ENCODE measurements around the gene BSDC1. TPM values are rescaled to one million over a fixed set of nuclear protein-coding genes. Genes with fewer than 3 reads are reported as not detected.
"Not testable (repeated sequence)": the region's sequence is repeated elsewhere in the genome, so short reads cannot be mapped to it uniquely, and the experiment has no call there.

Gene BSDC1
- total RNA-seq, 1 donor from 2014 or later = 38.6 TPM

DNA sequence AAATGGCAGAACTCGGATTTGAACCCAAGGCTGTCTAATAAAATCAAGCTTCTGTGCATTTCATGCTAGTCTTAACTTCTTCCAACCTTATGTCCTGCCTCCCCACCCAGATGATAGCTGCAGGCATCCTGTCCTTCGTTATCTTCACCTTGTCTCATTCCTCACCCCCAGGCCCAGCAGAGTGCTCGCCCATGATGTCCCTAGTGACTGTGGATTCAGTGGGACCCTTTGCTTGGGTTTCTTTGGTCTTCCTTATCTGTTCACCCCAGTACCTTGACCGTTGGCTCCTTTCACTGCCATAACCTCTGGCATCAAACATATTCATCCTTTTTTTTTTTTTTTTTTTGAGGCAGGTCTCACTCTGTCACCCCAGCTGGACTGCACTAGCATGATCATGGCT, 5.6 kb upstream of the BSDC1 start:
- TF ChIP-seq, protein P1, sequence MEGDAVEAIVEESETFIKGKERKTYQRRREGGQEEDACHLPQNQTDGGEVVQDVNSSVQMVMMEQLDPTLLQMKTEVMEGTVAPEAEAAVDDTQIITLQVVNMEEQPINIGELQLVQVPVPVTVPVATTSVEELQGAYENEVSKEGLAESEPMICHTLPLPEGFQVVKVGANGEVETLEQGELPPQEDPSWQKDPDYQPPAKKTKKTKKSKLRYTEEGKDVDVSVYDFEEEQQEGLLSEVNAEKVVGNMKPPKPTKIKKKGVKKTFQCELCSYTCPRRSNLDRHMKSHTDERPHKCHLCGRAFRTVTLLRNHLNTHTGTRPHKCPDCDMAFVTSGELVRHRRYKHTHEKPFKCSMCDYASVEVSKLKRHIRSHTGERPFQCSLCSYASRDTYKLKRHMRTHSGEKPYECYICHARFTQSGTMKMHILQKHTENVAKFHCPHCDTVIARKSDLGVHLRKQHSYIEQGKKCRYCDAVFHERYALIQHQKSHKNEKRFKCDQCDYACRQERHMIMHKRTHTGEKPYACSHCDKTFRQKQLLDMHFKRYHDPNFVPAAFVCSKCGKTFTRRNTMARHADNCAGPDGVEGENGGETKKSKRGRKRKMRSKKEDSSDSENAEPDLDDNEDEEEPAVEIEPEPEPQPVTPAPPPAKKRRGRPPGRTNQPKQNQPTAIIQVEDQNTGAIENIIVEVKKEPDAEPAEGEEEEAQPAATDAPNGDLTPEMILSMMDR (conservative IDR thresholded peaks at IDR 0.05) = no peak
- H3K36me3 Mint-ChIP-seq (ENCODE audit: low read depth) = no peaks in the 10 kb centered on the region
- H3K27me3 Mint-ChIP-seq (ENCODE audit: low read depth) = no peaks in the 10 kb centered on the region
- peak overlapping the region; percentile 3 for H3K4me3 Mint-ChIP-seq
- DNase-seq (ENCODE audit: low read depth, low spot score) = no peak
- no peak overlapping the region for H3K27ac Mint-ChIP-seq (ENCODE audit: unreplicated experiment)
- peaks cover 8% of the 10 kb centered on the region for H3K4me1 Mint-ChIP-seq
- H3K9me3 Mint-ChIP-seq = no peaks in the 10 kb centered on the region

DNA sequence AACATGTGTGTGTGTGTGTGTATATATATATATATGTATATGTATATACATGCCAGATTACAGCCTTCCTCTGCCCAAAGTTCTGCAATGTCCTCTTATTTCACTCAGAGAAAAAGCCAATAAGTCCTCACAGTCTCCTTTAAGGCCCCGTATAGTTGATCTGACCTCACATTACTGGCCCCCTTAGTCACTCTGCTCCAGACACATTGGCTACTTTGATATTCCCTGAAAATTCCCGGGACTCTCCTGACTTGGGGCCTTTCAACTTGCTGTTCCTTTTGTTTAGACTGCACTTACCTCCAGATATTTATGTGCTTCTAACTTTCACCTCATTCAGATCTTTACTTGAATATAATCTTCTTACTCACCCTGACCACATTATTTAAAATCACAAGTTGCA, 4.2 kb upstream of the BSDC1 start:
- no peak overlapping the region for H3K27ac Mint-ChIP-seq (ENCODE audit: unreplicated experiment)
- no peaks in the 10 kb centered on the region for H3K36me3 Mint-ChIP-seq (ENCODE audit: low read depth)
- H3K27me3 Mint-ChIP-seq (ENCODE audit: low read depth) = no peaks in the 10 kb centered on the region
- TF ChIP-seq, protein P1 (conservative IDR thresholded peaks at IDR 0.05) = no peak
- peak overlapping the region; percentile 68 for H3K4me3 Mint-ChIP-seq
- H3K4me1 Mint-ChIP-seq = peaks cover 21% of the 10 kb centered on the region
- DNase-seq (ENCODE audit: low read depth, low spot score) = no peak
- no peaks in the 10 kb centered on the region for H3K9me3 Mint-ChIP-seq

DNA sequence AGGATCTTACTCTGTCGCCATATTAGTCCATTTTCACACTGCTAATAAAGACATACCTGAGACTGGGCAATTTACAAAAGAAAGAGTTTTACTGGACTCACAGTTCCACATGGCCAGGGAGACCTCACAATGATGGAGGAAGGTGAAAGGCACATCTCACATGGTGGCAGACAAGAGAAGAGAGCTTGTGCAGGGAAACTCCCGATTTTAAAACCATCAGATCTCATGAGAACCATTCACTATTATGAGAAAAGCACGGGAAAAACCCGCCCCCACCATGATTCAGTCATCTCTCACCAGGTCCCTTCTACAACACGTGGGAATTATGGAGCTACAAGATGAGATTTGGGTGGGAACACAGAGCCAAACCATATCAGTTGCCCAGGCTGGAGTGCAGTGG, 2.3 kb upstream of the BSDC1 start:
- peaks cover 25% of the 10 kb centered on the region for H3K4me1 Mint-ChIP-seq
- not testable (repeated sequence) for H3K27ac Mint-ChIP-seq (ENCODE audit: unreplicated experiment); H3K4me3 Mint-ChIP-seq; H3K27me3 Mint-ChIP-seq (ENCODE audit: low read depth); DNase-seq (ENCODE audit: low read depth, low spot score); H3K36me3 Mint-ChIP-seq (ENCODE audit: low read depth); H3K9me3 Mint-ChIP-seq

DNA sequence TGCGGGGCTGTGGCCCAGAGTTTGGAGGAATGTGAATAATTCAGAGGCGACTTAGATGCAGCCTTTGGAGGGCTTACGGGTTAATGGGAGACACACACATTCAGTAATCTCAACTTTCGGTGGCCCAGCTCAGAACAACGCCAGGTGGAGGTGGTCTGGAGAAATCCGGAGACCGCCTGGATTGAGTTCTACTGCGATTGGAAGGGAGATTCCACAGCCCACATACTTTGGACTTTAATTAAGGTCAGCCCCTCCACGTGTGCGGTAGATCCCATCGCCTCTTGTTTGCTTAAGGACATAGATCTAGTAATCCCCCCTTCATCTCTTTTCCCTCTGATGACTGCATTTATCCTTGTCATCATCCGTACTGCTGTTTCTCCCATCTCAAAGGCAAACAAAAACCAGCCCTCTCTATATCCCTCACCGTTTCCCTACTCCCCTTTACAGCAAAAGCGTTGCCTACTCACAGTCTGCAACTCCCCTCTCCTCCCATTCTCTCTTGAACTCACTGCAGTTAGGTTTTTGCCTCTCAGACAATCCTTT, 720 bp upstream of the BSDC1 start:
- Mint-ChIP-seq H3K9me3 (no peaks in the 10 kb centered on the region), H3K27ac (ENCODE audit: unreplicated experiment) (peak overlapping the region; percentile 100), H3K36me3 (ENCODE audit: low read depth) (no peaks in the 10 kb centered on the region), H3K4me1 (peaks cover 25% of the 10 kb centered on the region), H3K27me3 (ENCODE audit: low read depth) (no peaks in the 10 kb centered on the region), H3K4me3 (peak overlapping the region; percentile 93)
- TF ChIP-seq, protein P1 (conservative IDR thresholded peaks at IDR 0.05) = no peak
- no peak for DNase-seq (ENCODE audit: low read depth, low spot score)

DNA sequence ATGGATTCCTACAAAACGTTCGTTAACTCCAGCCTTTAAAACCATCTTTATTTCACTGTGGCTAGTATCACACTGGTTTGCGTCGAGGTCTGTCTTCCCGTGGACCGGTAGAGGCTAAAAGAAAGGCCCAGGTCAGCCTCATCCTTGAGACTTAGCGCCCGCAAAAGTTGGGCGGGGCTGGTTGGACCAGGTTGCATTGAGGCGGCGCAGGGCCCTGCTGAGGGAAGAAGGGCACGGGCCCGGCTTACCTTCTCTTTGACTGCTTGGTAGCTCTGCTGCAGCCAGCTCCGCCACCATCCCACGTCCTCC, 455 bp downstream of the BSDC1 start:
- peak overlapping the region; percentile 100 for H3K27ac Mint-ChIP-seq (ENCODE audit: unreplicated experiment)
- DNase-seq (ENCODE audit: low read depth, low spot score) = no peak
- H3K36me3 Mint-ChIP-seq (ENCODE audit: low read depth) = no peaks in the 10 kb centered on the region
- peak overlapping the region; percentile 93 for H3K4me3 Mint-ChIP-seq
- TF ChIP-seq, protein P1 (conservative IDR thresholded peaks at IDR 0.05) = no peak
- no peaks in the 10 kb centered on the region for H3K27me3 Mint-ChIP-seq (ENCODE audit: low read depth)
- peaks cover 25% of the 10 kb centered on the region for H3K4me1 Mint-ChIP-seq
- H3K9me3 Mint-ChIP-seq = no peaks in the 10 kb centered on the region

DNA sequence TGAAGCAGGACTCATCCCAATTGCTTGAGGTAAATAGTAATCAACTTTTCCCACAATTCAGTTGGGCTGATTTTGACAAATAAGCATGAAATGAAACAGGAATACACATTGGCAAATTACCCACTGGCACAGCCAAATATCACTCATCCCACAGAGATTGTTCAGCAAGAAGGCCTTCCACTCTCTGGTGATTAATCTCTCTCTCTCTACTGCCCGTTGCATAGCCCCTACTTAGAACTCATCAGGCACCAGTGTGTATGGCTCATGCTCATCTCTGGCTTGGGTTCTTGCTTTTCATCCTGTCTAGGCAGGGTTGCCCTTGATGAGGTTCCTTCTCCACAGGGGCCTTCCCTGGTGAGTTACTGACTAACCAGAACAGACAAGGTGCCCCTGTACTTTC, 1.1 kb downstream of the BSDC1 start:
- peak overlapping the region; percentile 93 for H3K4me3 Mint-ChIP-seq
- no peak for DNase-seq (ENCODE audit: low read depth, low spot score)
- H3K9me3 Mint-ChIP-seq = no peaks in the 10 kb centered on the region
- TF ChIP-seq, protein P1 (conservative IDR thresholded peaks at IDR 0.05) = no peak
- H3K4me1 Mint-ChIP-seq = peaks cover 25% of the 10 kb centered on the region
- no peaks in the 10 kb centered on the region for H3K36me3 Mint-ChIP-seq (ENCODE audit: low read depth)
- H3K27ac Mint-ChIP-seq (ENCODE audit: unreplicated experiment) = peak overlapping the region; percentile 100
- no peaks in the 10 kb centered on the region for H3K27me3 Mint-ChIP-seq (ENCODE audit: low read depth)

Data from neural crest cell (in vitro differentiated cells).